PFSK-1 (cell line): ENCODE data around the gene PATE1.

Source experiments
- POLR2AphosphoS5 ChIP-seq: IDR thresholded peaks from 2 replicates; pipeline ENCODE4 v1.6.1; 2012; ENCODE audit warnings: low read depth, mild to moderate bottlenecking, control low read depth, low read length, moderate library complexity
- REST ChIP-seq, 2 experiments: IDR thresholded peaks; 2 replicates each; pipeline versions ENCODE4 v1.6.1 to v1.8.0; 2011 to 2012; ENCODE audit warnings: low read depth in 2 of 2, low read length in 2 of 2, control low read depth in 1 of 2, inconsistent platforms in 1 of 2, mild to moderate bottlenecking in 1 of 2, moderate library complexity in 1 of 2; ENCODE audit not compliant: insufficient read depth in 1 of 2
- TAF1 ChIP-seq: IDR thresholded peaks from 2 replicates; pipeline ENCODE4 v1.6.1; 2012; ENCODE audit warnings: low read length, control low read depth, borderline replicate concordance; ENCODE audit not compliant: insufficient read depth

DNA sequence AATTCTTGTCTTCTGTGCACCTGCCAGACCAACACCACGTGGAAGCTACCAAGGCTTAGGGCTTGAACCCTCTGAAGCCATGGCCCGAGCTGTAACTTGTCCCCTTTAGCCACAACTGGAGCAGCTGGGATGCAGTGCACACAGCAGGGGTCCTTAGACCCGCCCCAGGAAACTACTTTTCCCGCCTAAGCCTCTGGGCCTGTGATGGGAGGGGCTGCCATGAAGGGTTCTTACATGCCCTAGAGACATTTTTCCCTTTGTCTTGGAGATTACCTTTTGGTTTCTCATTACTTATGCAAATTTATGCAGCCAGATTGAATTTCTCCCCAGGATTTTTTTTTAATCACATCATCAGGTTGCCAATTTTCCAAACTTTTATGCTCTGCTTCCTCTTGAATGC is 51.6 kb downstream of the PATE1 start:
- no peak for TF ChIP-seq POLR2AphosphoS5
- no peak for TF ChIP-seq REST (IDR thresholded peaks at IDR 0.05; ENCODE audit: insufficient read depth in 1 of 2, low read depth in 2 of 2, low read length in 2 of 2)
- TF ChIP-seq TAF1 = no peak
